CD4-positive, alpha-beta T cell treated with Interleukin-15 for 1 hour (primary cell): ENCODE measurements around the gene BDKRB1.
"Not testable (repeated sequence)": the region's sequence is repeated elsewhere in the genome, so short reads cannot be mapped to it uniquely, and the experiment has no call there.

Experiments used
- DNase-seq: peaks from one replicate; pipeline ENCODE4 v3.0.0-alpha.2; 2020

Gene BDKRB1

GRCh38 chr14:96235426-96235825 lies 20.6 kb upstream of the BDKRB1 start:
- DNase-seq: no peak

GRCh38 chr14:96237641-96238040 lies 18.4 kb upstream of the BDKRB1 start:
- DNase-seq: no peak

GRCh38 chr14:96238676-96239265 lies 17.2 kb upstream of the BDKRB1 start:
- no peak for DNase-seq

GRCh38 chr14:96239711-96240141 lies 16.3 kb upstream of the BDKRB1 start:
- DNase-seq: no peak

DNA sequence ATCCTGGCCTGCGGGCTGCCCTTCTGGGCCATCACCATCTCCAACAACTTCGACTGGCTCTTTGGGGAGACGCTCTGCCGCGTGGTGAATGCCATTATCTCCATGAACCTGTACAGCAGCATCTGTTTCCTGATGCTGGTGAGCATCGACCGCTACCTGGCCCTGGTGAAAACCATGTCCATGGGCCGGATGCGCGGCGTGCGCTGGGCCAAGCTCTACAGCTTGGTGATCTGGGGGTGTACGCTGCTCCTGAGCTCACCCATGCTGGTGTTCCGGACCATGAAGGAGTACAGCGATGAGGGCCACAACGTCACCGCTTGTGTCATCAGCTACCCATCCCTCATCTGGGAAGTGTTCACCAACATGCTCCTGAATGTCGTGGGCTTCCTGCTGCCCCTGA lies 15.4 kb upstream of the BDKRB1 start:
- no peak for DNase-seq

GRCh38 chr14:96242126-96242525 lies 13.9 kb upstream of the BDKRB1 start:
- no peak for DNase-seq

DNA sequence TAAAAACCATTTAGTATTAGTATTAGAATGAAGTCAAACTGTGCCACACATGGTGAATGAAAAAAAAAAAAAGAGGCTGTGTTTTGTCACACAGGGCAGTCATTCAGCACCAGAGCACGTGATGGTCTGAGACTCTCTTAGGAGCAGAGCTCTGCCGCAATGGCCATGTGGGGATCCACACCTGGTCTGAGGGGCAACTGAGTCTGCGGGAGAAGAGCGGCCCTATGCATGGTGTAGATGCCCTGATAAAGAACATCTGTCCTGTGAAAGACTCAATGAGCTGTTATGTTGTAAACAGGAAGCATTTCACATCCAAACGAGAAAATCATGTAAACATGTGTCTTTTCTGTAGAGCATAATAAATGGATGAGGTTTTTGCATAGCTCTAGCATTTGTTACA lies 12.2 kb upstream of the BDKRB1 start:
- DNase-seq: no peak

DNA sequence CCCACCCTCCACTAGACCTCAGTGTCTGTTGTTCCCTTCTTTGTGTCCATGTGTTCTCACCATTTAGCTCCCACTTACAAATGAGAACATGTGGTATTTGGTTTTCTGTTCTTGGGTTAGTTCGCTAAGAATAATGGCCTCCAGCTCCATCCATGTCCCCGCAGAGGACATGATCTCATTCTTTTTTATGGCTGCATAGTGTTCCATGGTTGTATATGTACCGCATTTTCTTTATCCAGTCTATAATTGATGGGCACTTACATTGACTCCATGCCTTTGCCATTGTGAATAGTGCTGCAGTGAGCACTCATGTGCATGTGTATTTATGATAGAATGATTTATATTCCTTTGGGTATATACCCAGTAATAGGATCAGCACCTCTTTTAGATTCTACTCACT lies 10.9 kb upstream of the BDKRB1 start:
- DNase-seq: not testable (repeated sequence)

DNA sequence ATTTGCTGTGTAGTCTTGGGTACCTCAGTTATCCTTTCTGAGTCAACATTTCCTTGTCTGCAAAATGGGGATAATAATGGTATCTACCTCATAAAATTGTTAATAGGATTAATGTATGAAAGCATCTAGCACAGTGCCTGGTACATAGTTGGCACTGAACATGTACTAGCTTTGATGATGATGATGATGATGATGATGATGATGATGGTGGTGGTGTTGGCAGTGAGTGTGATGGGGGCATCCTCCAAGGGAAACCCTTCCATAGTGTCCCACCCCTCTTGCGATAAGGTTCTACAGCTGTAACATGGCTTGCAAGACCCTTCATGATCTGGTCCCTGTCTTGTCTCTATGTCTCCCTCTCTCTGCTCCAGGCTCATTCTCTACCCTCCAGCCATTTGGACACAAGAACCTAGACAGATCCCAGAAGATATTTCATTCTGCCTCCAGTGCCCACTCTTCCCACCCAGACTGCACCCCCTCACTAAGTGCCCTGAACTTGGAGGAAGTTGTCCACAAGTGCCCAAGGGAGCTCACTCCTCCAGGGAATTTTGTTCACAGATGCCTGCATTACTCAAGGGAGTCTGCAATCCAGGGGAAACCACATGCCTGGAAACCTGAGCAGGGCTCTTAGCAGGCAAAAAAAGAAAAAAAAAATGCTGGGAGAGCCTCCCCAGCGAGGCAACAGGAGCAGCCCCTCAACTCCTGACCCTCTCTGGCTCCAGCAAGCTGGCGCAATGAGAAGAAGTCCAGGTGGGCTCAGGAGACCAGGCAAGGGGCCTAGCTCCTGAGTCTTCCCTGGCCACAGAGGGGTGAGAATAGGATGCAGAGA lies 10.1 kb upstream of the BDKRB1 start:
- DNase-seq: no peak

DNA sequence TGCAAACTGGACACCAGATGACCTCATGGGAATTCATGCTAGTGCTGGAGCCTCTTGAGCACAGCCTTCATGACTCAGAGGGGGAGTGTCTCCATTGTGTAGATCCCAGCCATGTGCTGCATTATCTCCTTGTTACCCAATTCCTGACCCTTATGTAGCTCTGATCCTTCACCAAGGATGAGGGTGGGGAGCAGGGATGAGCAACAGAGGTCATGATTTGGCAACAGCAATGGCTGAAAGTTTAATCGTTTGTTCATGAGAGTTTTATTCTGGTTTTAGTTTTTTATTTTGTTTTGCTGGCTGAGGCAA lies 9.5 kb upstream of the BDKRB1 start:
- DNase-seq: no peak

DNA sequence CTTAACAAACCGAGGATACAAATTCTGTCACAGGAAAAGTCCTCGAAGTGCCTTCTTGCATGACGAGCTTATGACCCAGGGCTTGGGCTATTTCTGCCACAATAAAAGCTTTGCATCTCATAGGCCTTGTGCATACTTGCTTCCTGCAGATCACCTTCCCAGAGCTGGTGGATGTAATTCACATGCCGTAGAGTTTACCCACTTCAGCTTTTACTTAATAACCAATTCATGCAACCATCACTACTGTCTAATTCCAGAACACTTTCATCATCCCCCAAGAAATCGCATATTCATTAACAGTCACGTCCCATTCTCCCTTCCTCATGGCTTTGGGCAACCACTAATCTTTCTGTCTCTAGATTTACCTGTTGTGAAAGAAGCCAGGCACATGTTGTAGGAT lies 9.0 kb upstream of the BDKRB1 start:
- no peak for DNase-seq

- peak; percentile 46 for DNase-seq
Observed at GRCh38 chr14:96249029-96249428, 7.0 kb upstream of the BDKRB1 start.

GRCh38 chr14:96250485-96250884 lies 5.5 kb upstream of the BDKRB1 start:
- DNase-seq: no peak

DNA sequence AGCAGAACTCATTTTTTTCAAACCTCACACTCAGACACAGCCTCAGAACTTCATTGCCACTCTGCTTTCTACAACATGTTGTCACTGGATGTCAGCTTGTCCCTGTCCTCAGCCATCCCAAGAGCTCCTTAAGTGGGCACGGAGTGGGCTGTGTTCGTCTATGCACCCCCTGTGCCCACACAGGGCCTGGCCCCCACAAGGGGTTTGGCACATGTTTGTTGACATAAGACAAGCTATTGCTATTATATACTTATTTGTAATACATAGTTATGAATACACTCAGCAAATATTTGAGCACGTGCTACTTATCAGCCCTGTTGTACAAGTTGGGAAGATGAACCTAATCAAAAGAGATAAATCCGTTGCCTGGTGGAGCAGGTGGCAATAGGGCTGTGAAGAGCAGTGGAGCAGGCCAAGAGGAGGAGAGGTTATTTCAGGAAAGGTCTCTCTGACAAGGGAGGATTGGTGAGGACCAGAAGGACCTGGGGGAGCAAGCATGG lies 4.3 kb upstream of the BDKRB1 start:
- DNase-seq: no peak

- no peak for DNase-seq
Observed at GRCh38 chr14:96252323-96252998, 3.5 kb upstream of the BDKRB1 start.

DNA sequence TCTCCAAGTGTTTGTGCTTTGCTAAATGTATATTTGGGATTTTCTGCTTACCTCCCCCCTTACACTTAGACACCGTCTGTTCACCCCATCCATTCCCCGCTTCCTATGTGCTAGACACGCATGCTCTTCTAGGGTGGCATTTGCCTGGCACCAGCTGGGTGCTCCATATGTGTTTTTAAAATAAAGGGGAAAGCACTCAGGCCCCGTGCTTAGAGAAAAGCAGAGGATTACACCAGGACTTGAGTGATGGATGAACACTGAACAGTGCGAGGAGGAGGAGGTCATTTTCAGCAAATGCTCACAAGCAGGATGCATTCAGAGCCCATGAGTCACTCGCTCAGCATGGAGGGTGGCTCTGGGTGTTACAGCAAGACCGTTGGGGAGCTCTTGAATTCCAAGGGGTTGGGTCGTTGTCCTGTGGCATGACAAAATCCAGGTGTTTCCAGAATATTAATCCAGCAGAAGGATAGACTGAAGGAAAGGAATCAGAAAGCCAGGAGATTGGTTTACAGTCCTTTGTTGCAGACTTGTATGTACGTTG lies 2.9 kb upstream of the BDKRB1 start:
- DNase-seq: no peak

DNA sequence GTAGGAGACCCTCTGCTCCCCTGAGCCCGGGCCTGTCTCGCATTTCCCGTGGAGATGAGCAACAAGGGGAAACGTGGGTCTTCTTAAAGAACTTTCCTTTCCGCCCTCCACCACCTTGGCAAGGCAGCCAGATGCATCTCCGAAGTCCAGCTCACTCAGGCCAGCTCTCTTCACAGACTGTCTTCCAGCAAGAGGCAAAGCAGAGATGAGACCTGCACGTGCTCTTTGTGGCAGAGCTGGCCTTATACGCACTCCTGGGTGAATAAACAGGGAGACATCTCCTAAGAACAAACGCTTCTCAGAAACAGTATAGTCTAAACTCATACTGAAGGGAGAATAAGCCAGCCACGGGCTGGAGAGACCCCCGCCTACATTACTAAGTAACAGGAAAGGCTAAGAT lies 1.3 kb upstream of the BDKRB1 start:
- DNase-seq: no peak

DNA sequence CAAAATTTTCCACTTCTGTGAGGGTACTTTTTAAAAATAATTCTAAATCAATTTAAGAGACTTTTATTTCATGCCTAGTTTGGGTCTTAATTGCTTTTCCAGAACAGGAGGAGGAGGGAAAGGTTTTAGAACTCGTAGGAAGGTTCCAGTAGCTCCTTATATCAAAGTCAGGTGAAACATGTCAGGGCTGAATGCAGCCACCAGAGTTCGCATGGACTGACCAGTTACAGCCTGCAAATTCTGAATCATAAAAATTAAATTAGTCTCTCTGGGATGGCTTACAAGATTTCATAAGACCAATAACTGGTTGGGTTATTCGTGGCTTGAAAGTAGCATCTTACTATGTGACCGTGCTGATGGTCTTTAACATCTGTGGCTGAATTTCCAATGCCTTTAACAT lies 397 bp downstream of the BDKRB1 start:
- no peak for DNase-seq

DNA sequence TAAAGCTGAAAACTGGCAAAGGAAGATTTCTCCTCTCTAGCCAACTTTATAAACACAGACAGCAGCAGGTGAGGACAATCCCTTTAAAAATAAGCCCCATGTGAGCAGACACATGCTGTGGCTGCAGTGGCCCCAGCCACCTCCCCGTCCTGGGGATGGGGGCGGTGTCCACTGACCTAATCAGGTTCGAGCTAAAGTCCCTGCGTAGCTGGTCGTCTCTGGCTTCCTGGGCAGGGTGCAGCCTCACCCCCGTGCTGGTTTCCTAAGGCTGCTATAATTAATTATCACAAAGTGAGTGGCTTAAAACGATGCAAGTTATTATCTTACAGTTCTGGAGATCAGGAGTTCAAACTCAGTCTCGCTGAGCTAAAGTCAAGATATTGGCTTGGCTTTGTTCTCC lies 1.0 kb downstream of the BDKRB1 start:
- no peak for DNase-seq

GRCh38 chr14:96257900-96258299 lies 1.9 kb downstream of the BDKRB1 start:
- no peak for DNase-seq

DNA sequence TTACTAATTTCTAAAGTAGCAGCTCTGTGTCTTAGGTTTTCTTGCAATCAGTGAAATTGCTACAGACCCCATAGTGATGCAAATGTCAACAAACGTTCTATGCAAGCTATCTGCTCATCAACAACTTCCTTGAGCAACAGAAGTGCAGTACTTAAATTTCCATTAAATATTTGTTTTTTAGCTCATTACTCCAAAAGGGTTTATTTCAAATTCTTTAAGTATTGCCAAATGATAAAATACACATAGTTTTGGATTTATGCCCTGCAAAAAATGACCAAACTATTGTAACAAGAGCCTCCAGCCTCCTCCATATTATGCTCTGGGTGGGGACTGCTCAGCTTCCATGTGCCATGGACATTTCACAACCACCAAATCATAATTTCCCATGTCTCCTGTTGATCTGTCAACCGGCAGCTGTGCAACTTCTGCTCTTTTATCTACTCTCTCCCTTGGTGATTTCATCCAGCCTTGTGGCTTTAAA lies 4.4 kb downstream of the BDKRB1 start:
- no peak for DNase-seq

DNA sequence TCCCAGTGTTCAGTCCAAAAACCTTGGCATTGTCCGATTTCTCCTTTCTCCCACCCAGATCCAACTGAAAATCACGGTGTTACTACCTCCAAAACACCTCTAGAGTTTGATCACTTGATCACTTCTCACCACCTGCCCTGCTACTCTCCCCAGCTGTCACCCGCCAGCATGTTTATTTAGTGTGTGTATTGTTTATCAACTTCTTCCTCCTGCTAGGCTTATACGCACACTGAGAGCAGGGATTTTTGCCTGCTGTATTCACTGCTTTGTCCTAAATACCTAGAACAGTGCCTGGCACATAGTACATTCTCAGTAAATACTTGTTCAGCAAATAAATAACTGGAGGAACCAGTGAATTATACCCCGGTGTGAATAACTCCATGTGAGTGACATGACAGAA lies 5.0 kb downstream of the BDKRB1 start:
- no peak for DNase-seq

GRCh38 chr14:96261772-96262655 lies 6.0 kb downstream of the BDKRB1 start:
- no peak for DNase-seq
